Muscle of leg (tissue), 11 donors: ENCODE data around the gene TPST2. TPM values are rescaled to one million over a fixed set of nuclear protein-coding genes. Genes with fewer than 3 reads are reported as not detected.

Source experiments
- DNase-seq: peaks from one replicate; pipeline ENCODE4 v3.0.0; 2013
- H3K27ac ChIP-seq: one replicate; pipeline ENCODE4 v1.5.1; 2013; ENCODE audit warnings: mild to moderate bottlenecking, low read length, control low read depth
- H3K27me3 ChIP-seq: one replicate; pipeline ENCODE4 v1.6.1; 2013; ENCODE audit warnings: low read length; ENCODE audit not compliant: control insufficient read depth, insufficient read depth
- H3K36me3 ChIP-seq: one replicate; pipeline ENCODE4 v1.6.1; 2013; ENCODE audit warnings: low read length; ENCODE audit not compliant: control insufficient read depth, insufficient read depth
- H3K4me1 ChIP-seq: one replicate; pipeline ENCODE4 v1.6.1; 2013; ENCODE audit warnings: low read length; ENCODE audit not compliant: control insufficient read depth, insufficient read depth
- H3K4me3 ChIP-seq: one replicate; pipeline ENCODE4 v1.5.1; 2013; ENCODE audit warnings: low read length, control low read depth
- H3K9me3 ChIP-seq: replicated peaks from 2 replicates; pipeline ENCODE4 v1.6.1; 2013; ENCODE audit warnings: low read depth, low read length; ENCODE audit not compliant: control insufficient read depth
- WGBS: methylation state at CpG from one replicate; pipeline ENCODE4 v1.1.5; 2013; ENCODE audit warnings: missing lambda C conversion rate; ENCODE audit not compliant: insufficient coverage; 5-methylcytosine and 5-hydroxymethylcytosine counted together
- polyA plus RNA-seq, 8 donors: library from polyadenylated mRNA; unstranded; fragments of 120-200 nt; gene quantifications; one replicate each; pipeline versions ENCODE4 v1.2.1 to v1.2.3, GENCODE V29; 2013; ENCODE audit warnings: inconsistent platforms in 1 of 8, low replicate concordance in 1 of 8; ENCODE audit not compliant: insufficient read length in 8 of 8, insufficient read depth in 1 of 8
- total RNA-seq: library from RNA; stranded (reverse); fragments of 120-200 nt; gene quantifications from one replicate; pipeline ENCODE4 v1.2.4, GENCODE V29; 2013

TPST2 gene
- total and polyA plus RNA-seq, 9 donors: 5.4 to 11.3 (median 7.4) TPM

DNA sequence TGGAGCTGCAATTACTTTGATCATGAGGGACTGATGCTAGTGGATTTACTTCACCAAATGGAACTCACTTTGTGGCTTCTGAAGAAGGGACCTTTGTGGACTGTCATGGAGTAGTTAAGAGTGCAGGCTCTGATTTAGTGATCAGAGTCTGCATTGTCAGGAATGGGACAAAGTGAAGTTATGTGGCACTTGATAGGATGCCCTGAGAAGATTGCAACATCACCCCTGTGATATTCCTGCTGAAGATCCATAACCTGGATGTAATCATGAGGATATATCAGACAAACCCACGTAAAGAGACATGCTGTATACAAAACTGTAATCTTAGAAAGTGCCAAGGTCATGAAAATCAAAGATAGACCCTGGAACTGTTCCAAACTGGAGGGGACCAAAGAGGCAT is 76.1 kb downstream of the TPST2 start:
- no peak for DNase-seq
- WGBS: no CpG with 5 or more reads among the region's 1 CpG
- peaks cover 14% of the 10 kb centered on the region for H3K36me3 ChIP-seq
- H3K4me3 ChIP-seq: no peak overlapping the region
- no peaks in the 10 kb centered on the region for H3K9me3 ChIP-seq
- H3K27me3 ChIP-seq: no peaks in the 10 kb centered on the region
- H3K27ac ChIP-seq: no peak overlapping the region
- H3K4me1 ChIP-seq: peaks cover 18% of the 10 kb centered on the region

DNA sequence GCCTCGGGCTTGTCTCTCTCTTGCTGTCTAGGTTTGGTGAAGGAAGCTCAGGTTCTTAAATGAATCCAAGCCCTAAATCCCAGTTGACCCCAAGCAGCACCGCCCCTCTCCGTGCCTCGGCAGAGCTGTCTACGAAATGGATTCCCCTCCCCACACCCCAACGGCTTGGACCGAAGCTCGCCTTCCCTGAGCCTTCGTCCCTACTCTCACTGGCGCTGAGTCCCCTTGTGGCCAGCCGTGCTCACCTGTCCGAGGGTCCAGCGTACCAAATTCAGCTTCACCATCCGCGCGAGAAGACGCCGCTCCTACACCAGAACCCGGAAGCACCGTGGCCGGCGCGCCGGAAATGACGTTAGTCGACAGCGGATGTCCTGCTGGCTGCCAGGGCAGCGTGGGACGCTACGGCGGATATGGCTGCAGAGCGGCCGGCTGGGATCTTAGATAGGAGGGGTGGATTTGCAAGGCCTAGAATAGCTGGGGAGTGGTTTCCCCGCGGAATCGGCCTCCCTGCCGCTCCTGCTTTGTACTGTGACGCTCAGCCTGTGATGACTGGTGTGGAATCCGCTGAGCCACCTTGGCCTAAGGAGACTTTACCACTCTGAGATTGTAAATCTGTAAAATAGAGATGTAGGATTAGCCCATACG is 77.7 kb downstream of the TPST2 start, which contains the start of gene TFIP11:
Gene TFIP11, minus strand, starts transcription at position 325 of the 645 bp plus-strand sequence. CDS start 2,201 bp downstream, outside the sequence.
- peak within 1 kb of the TSS; percentile 96 for H3K4me3 ChIP-seq
- WGBS: 2% methylated on average over 39 of the region's 40 CpGs
- H3K9me3 ChIP-seq: no peaks in the 10 kb centered on the region
- peak within 1 kb of the TSS; percentile 42 for H3K27ac ChIP-seq
- peaks cover 23% of the 10 kb centered on the region for H3K36me3 ChIP-seq
- peaks cover 18% of the 10 kb centered on the region for H3K4me1 ChIP-seq
- no peaks in the 10 kb centered on the region for H3K27me3 ChIP-seq
- peak; percentile 97 for DNase-seq

DNA sequence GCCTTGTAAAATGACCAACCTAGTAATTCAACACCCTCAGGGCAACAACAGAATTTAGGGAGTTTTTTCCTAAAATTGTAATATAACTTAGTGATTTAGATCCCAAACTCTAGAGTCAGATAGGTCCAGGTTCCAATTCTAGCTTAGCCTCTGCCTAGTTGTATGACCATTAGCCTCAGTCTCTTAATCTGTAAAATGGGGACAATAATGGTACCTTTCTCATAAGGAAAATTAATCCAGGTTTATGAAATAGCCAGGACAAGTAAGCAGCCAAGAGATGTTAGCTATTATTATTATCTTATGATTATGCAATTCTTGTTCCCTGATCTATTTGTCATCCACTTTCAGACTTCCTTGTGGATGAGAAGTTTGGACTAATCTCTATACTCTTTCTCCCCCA is 81.8 kb downstream of the TPST2 start:
- DNase-seq: no peak
- Histone ChIP-seq H3K27me3 (no peaks in the 10 kb centered on the region), H3K4me3 (no peak overlapping the region), H3K4me1 (peaks cover 20% of the 10 kb centered on the region), H3K36me3 (peaks cover 55% of the 10 kb centered on the region), H3K27ac (no peak overlapping the region), H3K9me3 (no peaks in the 10 kb centered on the region)

DNA sequence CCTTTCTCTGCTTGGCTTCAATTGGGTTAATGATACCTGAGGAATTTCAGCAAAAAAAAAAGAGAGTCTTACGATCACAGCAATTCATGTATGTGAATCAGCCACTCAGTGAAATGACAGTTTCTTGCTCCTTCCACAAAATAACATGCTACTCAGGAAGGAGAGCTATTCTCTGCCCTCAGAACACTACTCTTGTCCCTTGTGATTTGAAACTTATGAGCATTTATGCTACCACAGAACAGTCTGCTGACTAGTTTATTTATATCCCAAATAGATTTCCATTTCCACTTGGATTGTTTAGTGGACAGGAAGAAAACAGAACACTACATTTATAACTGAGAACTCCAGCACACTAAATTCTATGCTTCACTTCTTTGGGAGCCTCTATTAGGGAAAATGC is 86.2 kb downstream of the TPST2 start:
- no peak overlapping the region for H3K27ac ChIP-seq
- DNase-seq: no peak
- H3K4me3 ChIP-seq: no peak overlapping the region
- no peaks in the 10 kb centered on the region for H3K27me3 ChIP-seq
- H3K4me1 ChIP-seq: peaks cover 4% of the 10 kb centered on the region
- no peaks in the 10 kb centered on the region for H3K9me3 ChIP-seq
- no CpG with 5 or more reads among the region's 1 CpG for WGBS
- H3K36me3 ChIP-seq: peaks cover 75% of the 10 kb centered on the region

DNA sequence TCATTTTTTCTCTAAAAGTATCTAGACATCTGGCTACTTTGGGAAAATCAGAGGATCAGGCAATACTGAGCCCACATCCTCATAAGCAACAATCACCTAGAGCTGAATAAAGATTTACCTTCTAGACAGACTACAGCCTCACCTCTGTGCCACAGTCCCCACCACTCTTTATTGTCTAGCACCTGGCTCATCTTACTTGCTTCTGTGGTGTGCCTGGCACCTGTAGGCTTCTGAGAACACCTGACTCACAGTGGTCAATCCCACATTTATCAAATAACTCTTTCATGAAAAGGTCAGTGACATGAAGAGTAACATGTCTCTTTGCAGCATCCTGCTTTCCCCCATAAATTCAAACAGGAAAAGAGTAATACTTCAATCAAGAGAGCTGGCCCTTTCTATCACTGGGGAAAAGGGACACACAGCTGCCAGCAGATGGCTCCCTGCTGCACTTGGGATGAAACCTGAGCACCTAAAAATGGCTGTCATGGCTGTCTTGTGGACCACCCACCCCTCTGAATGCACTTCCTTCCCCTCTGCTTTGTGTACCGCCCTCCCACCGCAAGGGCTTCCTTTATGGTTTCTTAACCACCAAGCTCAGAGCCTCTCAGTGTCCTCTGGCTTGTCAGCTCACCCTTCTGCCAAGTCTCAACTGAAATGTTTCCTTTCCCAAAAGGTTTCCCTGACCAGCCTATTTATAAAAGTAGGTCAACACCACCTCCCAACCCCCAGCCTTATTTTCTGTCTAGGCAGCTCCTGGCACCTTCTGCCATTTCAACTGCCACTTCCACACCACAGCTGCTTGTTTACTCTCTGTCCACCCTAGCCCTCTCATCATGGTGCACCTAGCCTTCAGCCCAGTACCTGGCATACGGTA is 87.0 kb downstream of the TPST2 start:
- Histone ChIP-seq H3K27me3 (no peaks in the 10 kb centered on the region), H3K4me1 (peaks cover 4% of the 10 kb centered on the region), H3K36me3 (peaks cover 74% of the 10 kb centered on the region), H3K27ac (no peak overlapping the region), H3K4me3 (no peak overlapping the region), H3K9me3 (no peaks in the 10 kb centered on the region)
- peak; percentile 59 for DNase-seq
- WGBS: 12% methylated on average over 2 of the region's 3 CpGs

DNA sequence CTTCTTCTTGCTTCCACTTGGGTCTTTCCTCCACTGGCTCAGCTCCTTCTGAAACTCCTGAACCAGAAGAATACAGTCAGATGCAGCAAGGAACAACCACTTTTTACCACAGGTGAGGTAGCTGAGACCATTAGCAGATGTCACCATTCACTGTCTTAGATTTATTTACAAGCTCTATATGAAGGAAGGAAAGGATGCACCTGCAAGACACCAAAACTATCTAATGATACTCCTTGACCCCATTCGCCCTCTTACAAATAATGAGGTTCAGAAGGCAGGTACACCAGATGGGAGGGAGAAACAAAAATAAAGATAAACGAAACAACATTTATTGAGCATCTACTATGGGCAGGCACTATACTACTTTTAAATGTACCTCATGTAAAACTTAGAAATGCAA is 87.9 kb downstream of the TPST2 start:
- Histone ChIP-seq H3K27me3 (no peaks in the 10 kb centered on the region), H3K4me3 (no peak overlapping the region), H3K4me1 (peaks cover 4% of the 10 kb centered on the region), H3K36me3 (peaks cover 72% of the 10 kb centered on the region), H3K27ac (no peak overlapping the region), H3K9me3 (no peaks in the 10 kb centered on the region)
- no peak for DNase-seq
- no CpG with 5 or more reads among the region's 2 CpGs for WGBS

DNA sequence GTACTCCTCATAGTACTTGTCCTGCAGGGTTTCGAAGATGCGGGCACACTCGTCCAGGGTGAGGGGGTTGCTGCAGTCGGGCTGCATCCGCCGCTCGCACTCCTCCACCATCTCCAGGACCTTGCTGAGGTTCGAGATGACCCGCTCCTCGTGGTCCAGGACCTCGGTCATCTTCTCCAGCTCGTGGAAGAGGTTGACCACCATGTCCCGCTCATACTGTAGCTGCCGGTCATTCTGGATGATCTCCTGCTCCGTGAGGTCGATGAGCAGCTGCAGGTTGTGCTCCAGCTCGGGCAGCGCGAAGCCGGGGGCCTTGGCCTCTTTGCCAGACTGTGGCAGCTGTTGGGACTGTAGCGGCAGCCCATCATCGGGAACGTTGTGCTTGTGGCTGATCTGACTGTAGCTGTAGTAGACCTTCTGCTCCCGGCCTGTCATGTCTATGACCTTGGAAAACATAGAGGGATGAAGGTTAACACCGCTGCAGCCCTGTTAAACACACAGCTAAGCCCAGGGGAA is 90.7 kb downstream of the TPST2 start:
- Histone ChIP-seq H3K4me3 (no peak overlapping the region), H3K4me1 (peaks cover 4% of the 10 kb centered on the region), H3K27me3 (no peaks in the 10 kb centered on the region), H3K36me3 (peaks cover 71% of the 10 kb centered on the region), H3K9me3 (no peaks in the 10 kb centered on the region), H3K27ac (no peak overlapping the region)
- no peak for DNase-seq
- 92% methylated on average over 20 of the region's 25 CpGs for WGBS

DNA sequence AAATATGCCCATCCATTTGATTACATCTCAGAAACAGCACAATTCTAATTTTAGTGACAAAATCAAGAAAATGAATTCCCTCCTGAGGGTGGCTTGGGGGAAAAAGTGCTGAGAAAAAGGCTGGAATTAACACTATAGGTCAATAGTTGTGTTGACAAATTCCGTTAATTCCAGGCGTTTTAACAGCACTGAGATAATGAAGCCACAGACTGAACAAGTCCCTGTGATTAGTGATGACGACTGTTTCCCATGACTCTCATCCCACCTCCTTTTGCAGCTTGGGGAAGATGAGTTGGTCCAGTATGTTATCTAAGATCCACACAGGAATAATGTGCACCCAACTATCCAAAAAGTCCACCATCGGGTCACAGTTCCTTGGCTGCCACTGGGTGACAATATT is 93.5 kb downstream of the TPST2 start:
- WGBS: 83% methylated on average over 2 of the region's 4 CpGs
- no peaks in the 10 kb centered on the region for H3K27me3 ChIP-seq
- no peak overlapping the region for H3K4me3 ChIP-seq
- DNase-seq: no peak
- peaks cover 70% of the 10 kb centered on the region for H3K36me3 ChIP-seq
- no peak overlapping the region for H3K27ac ChIP-seq
- no peaks in the 10 kb centered on the region for H3K4me1 ChIP-seq
- no peaks in the 10 kb centered on the region for H3K9me3 ChIP-seq

DNA sequence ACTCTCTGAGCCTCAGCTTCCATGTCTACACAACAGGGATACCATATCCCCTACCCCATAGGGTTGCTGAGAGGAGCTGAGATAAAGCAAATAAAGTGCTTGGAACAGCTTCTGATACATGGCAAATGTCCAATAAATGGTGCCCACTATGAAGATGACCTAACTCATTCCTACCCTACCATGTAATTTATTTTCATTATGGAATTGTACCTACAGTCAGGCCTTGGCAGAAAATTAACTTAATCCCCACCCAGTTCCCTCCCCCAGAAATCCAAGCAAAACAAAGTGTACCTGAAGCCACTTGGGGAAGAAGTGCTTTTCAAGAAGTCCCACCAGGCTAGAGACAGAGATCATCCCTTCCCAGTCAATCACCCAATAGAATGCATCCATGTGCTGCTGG is 95.4 kb downstream of the TPST2 start:
- no peak overlapping the region for H3K27ac ChIP-seq
- H3K27me3 ChIP-seq: no peaks in the 10 kb centered on the region
- H3K9me3 ChIP-seq: no peaks in the 10 kb centered on the region
- H3K4me1 ChIP-seq: no peaks in the 10 kb centered on the region
- peaks cover 78% of the 10 kb centered on the region for H3K36me3 ChIP-seq
- no peak overlapping the region for H3K4me3 ChIP-seq
- DNase-seq: no peak

DNA sequence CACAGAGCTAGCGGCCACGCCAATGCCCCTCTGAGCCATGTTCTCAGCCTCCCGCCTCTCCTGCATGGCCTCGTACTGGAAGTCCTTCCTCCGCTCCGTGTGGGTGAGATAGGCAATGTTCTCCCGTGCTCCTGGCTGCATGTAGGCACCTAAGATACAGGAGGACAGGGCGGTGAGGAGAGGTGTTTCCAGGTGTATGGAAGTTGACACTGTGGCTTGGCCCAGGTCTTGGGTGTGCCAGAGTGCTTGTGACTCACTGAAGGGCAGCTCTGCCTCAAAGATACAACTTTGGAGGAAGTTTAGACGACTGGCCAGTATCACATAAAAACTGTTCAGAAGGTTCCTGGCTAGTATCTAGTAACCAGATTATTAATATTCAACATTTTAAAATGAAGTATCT is 97.7 kb downstream of the TPST2 start:
- no peaks in the 10 kb centered on the region for H3K27me3 ChIP-seq
- peaks cover 86% of the 10 kb centered on the region for H3K36me3 ChIP-seq
- H3K4me1 ChIP-seq: no peaks in the 10 kb centered on the region
- H3K4me3 ChIP-seq: no peak overlapping the region
- H3K27ac ChIP-seq: no peak overlapping the region
- 93% methylated on average over 7 of the region's 9 CpGs for WGBS
- no peak for DNase-seq
- no peaks in the 10 kb centered on the region for H3K9me3 ChIP-seq
